K562 (cell line): ENCODE measurements around the gene STAB2.

Experiments
- CTCF ChIP-seq, 3 experiments: IDR thresholded peaks in 2 of 3; conservative IDR thresholded peaks in 1 of 3; 2 replicates each; pipeline ENCODE4 v1.5.1; 2011 to 2012; ENCODE audit warnings: low read length in 3 of 3, mild to moderate bottlenecking in 3 of 3, control low read depth in 2 of 3, improper control_type of control experiment in 1 of 3, inconsistent platforms in 1 of 3, low read depth in 1 of 3, mixed read lengths in 1 of 3, moderate library complexity in 1 of 3; ENCODE audit not compliant: insufficient read depth in 2 of 3
- FOXJ3 ChIP-seq: sonication (generic); formaldehyde crosslinking; IDR thresholded peaks from 2 replicates; pipeline ENCODE4 v1.4.0; 2020; ENCODE audit warnings: mild to moderate bottlenecking, missing genetic modification reagents
- GATA2 ChIP-seq: sonication (generic); formaldehyde crosslinking; IDR thresholded peaks from 2 replicates; pipeline ENCODE4 v1.4.0; 2020; ENCODE audit warnings: mild to moderate bottlenecking, missing genetic modification reagents
- NFYB ChIP-seq: IDR thresholded peaks from 2 replicates; pipeline ENCODE4 v1.6.1; 2011; ENCODE audit warnings: mild to moderate bottlenecking, moderate library complexity; ENCODE audit not compliant: insufficient read length; ENCODE audit errors: extremely low read depth
- NONO ChIP-seq, 2 experiments: fragments of 200-400 bp in 1 of 2; fragments of 450-650 bp in 1 of 2; formaldehyde crosslinking in 1 of 2; IDR thresholded peaks; 2 replicates each; pipeline ENCODE4 v1.6.1; 2017; ENCODE audit warnings: low read depth in 2 of 2, mild to moderate bottlenecking in 2 of 2, moderate library complexity in 2 of 2, low read length in 1 of 2

- TF ChIP-seq FOXJ3: no peak
- no peak for TF ChIP-seq CTCF (IDR thresholded peaks at IDR 0.05 in 2 of 3, conservative IDR thresholded peaks at IDR 0.05 in 1 of 3; ENCODE audit: insufficient read depth in 2 of 3, low read depth in 1 of 3, low read length in 3 of 3)
- no peak for TF ChIP-seq NFYB
- no peak for TF ChIP-seq NONO (IDR thresholded peaks at IDR 0.05; ENCODE audit: low read depth in 2 of 2, low read length in 1 of 2)
- TF ChIP-seq GATA2 (CRISPR knock-in tag): no peak
Measured at GRCh38 chr12:103677341-103677740, 90.3 kb downstream of the STAB2 start.
